Osteocyte (in vitro differentiated cells): ENCODE results near the gene NOC4L. TPM values are rescaled to one million over a fixed set of nuclear protein-coding genes. Genes with fewer than 3 reads are reported as not detected.
"Not testable (repeated sequence)": the region's sequence is repeated elsewhere in the genome, so short reads cannot be mapped to it uniquely, and the experiment has no call there.

Experiments used
- DNase-seq: peaks from one replicate; pipeline ENCODE4 v3.0.0; 2021; ENCODE audit warnings: mixed read lengths; ENCODE audit not compliant: unreplicated experiment; ENCODE audit errors: extremely low spot score
- H3K27ac Mint-ChIP-seq: one replicate; pipeline ENCODE4 v1.8.0; 2021; ENCODE audit warnings: mild to moderate bottlenecking, mixed read lengths; ENCODE audit not compliant: unreplicated experiment
- H3K27me3 Mint-ChIP-seq: one replicate; pipeline ENCODE4 v1.8.0; 2021; ENCODE audit warnings: mixed read lengths; ENCODE audit not compliant: unreplicated experiment
- H3K36me3 Mint-ChIP-seq: one replicate; pipeline ENCODE4 v1.8.0; 2021; ENCODE audit warnings: mixed read lengths; ENCODE audit not compliant: unreplicated experiment
- H3K4me1 Mint-ChIP-seq: one replicate; pipeline ENCODE4 v1.8.0; 2021; ENCODE audit warnings: mixed read lengths; ENCODE audit not compliant: unreplicated experiment
- H3K4me3 Mint-ChIP-seq: one replicate; pipeline ENCODE4 v1.8.0; 2021; ENCODE audit warnings: mild to moderate bottlenecking, moderate library complexity, mixed read lengths; ENCODE audit not compliant: unreplicated experiment
- H3K9me3 Mint-ChIP-seq: one replicate; pipeline ENCODE4 v1.8.0; 2021; ENCODE audit warnings: mixed read lengths; ENCODE audit not compliant: unreplicated experiment
- total RNA-seq: library from RNA; stranded (reverse); gene quantifications from 2 replicates; pipeline ENCODE4 v1.2.1, GENCODE V29; 2021
- TF ChIP-seq, protein P1 (sequence below): fragments of 200-600 bp; sonication (generic); IDR thresholded peaks from 2 replicates; pipeline ENCODE4 v1.5.0; 2021; ENCODE audit warnings: antibody characterized with exemption, mild to moderate bottlenecking, moderate library complexity

Gene NOC4L
- total RNA-seq, 1 donor from 2014 or later, result 21.4 TPM

DNA sequence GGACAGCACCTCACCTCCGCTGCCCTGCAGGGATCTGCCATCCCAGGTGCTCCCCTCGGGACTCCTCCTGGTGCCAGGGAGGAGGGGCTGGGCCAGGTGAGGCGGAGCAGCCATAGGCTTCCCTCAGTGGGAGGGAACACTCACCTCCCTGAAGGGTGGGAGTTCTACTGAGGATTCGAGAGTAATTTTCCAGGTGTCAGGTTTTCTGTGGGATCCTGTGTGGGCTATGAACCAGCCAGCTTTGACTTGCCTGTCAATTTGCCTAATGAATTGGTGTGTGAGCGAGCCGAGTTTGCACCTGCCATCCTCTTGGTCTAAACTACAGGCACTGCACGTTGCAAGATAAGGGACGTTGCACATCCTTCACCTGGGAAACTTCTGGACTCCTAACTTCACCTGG lies 50.3 kb downstream of the NOC4L start:
- no peak overlapping the region for H3K27ac Mint-ChIP-seq
- TF ChIP-seq, protein P1, sequence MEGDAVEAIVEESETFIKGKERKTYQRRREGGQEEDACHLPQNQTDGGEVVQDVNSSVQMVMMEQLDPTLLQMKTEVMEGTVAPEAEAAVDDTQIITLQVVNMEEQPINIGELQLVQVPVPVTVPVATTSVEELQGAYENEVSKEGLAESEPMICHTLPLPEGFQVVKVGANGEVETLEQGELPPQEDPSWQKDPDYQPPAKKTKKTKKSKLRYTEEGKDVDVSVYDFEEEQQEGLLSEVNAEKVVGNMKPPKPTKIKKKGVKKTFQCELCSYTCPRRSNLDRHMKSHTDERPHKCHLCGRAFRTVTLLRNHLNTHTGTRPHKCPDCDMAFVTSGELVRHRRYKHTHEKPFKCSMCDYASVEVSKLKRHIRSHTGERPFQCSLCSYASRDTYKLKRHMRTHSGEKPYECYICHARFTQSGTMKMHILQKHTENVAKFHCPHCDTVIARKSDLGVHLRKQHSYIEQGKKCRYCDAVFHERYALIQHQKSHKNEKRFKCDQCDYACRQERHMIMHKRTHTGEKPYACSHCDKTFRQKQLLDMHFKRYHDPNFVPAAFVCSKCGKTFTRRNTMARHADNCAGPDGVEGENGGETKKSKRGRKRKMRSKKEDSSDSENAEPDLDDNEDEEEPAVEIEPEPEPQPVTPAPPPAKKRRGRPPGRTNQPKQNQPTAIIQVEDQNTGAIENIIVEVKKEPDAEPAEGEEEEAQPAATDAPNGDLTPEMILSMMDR, result no peak
- peaks cover 5% of the 10 kb centered on the region for H3K9me3 Mint-ChIP-seq
- H3K4me3 Mint-ChIP-seq, result no peak overlapping the region
- no peaks in the 10 kb centered on the region for H3K36me3 Mint-ChIP-seq
- H3K27me3 Mint-ChIP-seq, result peaks cover 12% of the 10 kb centered on the region
- DNase-seq, result no peak
- H3K4me1 Mint-ChIP-seq, result peaks cover 2% of the 10 kb centered on the region

DNA sequence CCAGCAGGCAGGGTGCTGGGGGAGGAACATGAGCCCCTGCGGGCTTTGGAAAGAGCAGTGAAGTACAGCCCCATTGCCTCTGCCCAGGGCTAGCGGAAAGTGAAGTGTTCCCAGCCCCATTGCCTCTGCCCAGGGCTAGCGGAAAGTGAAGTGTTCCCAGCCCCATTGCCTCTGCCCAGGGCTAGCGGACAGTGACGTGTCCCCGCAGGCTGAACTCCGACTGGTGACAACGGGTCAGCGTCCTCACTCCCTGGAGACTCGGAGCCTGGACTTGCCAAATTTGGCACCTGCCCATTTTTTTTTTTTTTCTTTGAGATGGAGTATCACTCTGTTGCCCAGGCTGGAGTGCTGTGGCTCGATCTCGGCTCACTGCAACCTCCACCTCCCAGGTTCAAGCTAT lies 51.0 kb downstream of the NOC4L start:
- peaks cover 12% of the 10 kb centered on the region for H3K27me3 Mint-ChIP-seq
- H3K36me3 Mint-ChIP-seq, DNase-seq, H3K9me3 Mint-ChIP-seq, H3K4me3 Mint-ChIP-seq, H3K4me1 Mint-ChIP-seq, H3K27ac Mint-ChIP-seq: not testable (repeated sequence)

DNA sequence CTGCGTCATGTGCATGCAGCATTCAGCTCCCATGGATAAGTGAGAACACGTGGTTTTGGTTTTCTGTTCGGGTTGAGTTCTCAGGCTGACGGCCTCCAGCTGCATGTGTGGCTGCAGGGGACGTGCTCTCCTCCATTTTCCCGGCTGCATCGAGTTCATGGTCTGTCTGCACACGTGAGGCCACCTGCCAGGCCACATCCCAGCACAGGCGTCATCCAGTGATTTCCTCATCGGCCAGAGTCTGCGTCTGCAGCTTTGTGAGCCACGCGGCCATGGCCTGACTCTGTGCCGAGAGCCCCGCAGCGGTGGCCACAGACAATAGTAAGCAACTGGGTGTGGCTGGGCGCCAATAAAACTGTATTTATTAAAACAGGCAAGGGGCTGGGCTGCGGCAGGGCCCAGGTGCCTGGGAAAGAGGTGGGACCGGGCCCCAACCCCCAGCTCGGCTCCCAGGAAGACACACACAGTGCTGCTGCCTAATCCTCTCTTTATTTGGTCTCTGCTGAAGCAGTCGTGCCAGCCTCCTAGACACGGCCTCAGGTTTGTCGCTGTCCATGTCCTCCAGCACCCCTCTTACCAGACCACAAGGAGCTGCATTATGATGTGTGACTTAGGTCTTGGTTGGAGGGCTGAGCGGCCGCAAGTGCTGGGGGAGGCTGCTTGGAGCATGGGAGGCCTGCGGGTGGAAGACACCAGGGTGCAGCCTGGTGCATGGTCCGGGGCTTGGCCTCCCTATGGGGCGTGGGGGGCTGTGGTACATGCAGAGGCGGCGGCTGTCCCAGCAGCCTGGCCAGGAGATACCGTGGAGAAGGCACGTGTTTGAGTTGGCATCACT lies 52.0 kb downstream of the NOC4L start:
- Mint-ChIP-seq H3K36me3 (no peaks in the 10 kb centered on the region), H3K27ac (no peak overlapping the region), H3K4me3 (no peak overlapping the region), H3K4me1 (no peaks in the 10 kb centered on the region), H3K9me3 (peaks cover 5% of the 10 kb centered on the region), H3K27me3 (peaks cover 11% of the 10 kb centered on the region)
- no peak for DNase-seq
- TF ChIP-seq, protein P1, result no peak

DNA sequence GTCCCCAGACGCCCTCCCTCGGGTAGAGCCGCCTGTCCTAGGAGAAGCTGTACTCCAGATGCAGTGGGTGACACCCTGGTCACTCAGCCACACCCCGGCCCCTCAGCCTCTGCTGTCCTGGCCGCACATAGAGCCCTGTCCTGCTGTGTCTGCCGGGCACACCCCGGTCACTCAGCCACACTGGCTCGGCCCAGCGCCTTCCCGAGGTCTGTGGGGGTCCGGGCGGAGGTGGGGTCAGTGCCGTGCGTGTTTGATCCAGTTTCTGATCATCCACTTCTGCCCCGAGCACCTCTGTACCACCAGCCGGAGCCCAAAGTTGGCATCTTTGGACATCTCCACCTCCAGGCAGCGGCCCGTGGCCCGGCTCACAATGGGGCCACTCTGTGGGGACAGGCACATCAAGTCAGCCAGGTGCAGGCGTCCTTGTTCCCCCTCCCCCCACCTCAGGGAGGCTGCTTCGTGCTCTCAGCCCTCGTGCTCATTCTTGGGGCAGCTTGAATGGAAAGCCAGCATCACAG lies 52.7 kb downstream of the NOC4L start:
- Mint-ChIP-seq H3K27me3 (peaks cover 9% of the 10 kb centered on the region), H3K4me3 (no peak overlapping the region), H3K27ac (no peak overlapping the region), H3K36me3 (no peaks in the 10 kb centered on the region), H3K4me1 (no peaks in the 10 kb centered on the region), H3K9me3 (peaks cover 5% of the 10 kb centered on the region)
- TF ChIP-seq, protein P1, result no peak
- DNase-seq, result no peak

DNA sequence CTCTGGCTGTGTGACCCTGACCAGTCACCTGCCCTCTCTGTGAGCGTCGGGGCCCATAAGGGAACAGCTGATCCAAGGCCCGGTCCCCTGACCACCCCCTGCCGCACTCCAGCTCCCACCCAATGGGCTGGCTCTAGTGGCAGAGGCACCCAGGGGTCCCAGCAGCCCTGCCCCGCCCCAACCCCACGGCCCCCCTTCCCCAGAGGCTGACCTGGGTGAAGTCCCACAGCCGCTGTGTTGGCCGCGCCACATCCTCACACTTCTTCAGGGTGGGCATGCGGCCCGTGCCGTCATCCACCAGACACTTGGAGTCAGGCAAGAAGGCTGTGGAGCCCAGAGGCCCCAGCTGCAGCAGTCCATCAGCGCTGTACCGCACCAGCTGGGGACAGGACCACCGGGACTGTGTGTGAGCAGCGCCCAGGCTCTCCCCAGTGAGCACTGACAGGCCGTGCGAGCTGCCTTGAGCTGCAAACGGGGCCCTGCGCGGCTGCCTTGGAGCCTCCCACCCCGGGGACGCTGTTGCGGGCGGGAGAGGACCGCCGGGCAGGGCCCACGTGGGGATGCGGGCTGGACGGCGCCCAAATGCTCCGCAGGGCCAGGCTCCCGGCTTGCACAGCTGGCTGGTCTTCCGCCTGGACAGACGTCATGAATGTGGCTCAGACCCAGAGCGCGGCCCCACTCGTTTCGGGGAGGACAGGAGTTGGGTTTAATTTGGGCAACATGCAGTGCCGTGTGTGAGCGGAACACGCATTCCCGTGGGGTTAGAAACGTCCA lies 53.5 kb downstream of the NOC4L start:
- H3K36me3 Mint-ChIP-seq, result no peaks in the 10 kb centered on the region

More for the DNA sequence above, 53.5 kb downstream of the NOC4L start:
- DNase-seq, result no peak
- Mint-ChIP-seq H3K9me3 (peaks cover 5% of the 10 kb centered on the region), H3K4me3 (no peak overlapping the region), H3K4me1 (no peaks in the 10 kb centered on the region), H3K27ac (no peak overlapping the region), H3K27me3 (peaks cover 9% of the 10 kb centered on the region)
- TF ChIP-seq, protein P1, result no peak
